WERI-Rb-1 (cell line): ENCODE data around the gene PRM2.

ENCODE experiments used
- DNase-seq: peaks from one replicate; pipeline ENCODE4 v3.0.0-alpha.2; 2020
- H3K27ac ChIP-seq: fragments of 250-450 bp; sonication (Bioruptor Pico); 2 replicates; pipeline ENCODE4 v1.5.1; 2020; ENCODE audit warnings: mild to moderate bottlenecking, moderate library complexity
- H3K27me3 ChIP-seq: fragments of 250-450 bp; sonication (Bioruptor Pico); 2 replicates; pipeline ENCODE4 v1.5.1; 2021; ENCODE audit warnings: mild to moderate bottlenecking, low read depth, moderate library complexity; ENCODE audit not compliant: insufficient read depth, severe bottlenecking
- H3K36me3 ChIP-seq: fragments of 250-450 bp; sonication (Bioruptor Pico); 2 replicates; pipeline ENCODE4 v1.5.1; 2020; ENCODE audit warnings: mild to moderate bottlenecking, moderate library complexity
- H3K4me3 ChIP-seq: 2 replicates; pipeline ENCODE4 v1.5.1; 2011; ENCODE audit warnings: low read depth, mild to moderate bottlenecking, control low read depth, low read length
- H3K9me3 ChIP-seq: fragments of 250-450 bp; sonication (Bioruptor Pico); 2 replicates; pipeline ENCODE4 v1.5.1; 2021; ENCODE audit warnings: mild to moderate bottlenecking, moderate library complexity; ENCODE audit not compliant: severe bottlenecking
- CTCF ChIP-seq: IDR thresholded peaks from 2 replicates; pipeline ENCODE4 v1.5.1; 2011; ENCODE audit warnings: low read depth, mild to moderate bottlenecking, control low read depth, inconsistent platforms, low read length

PRM2 gene

GRCh38 chr16:11238272-11239202 is 37.7 kb downstream of the PRM2 start:
- no peak overlapping the region for H3K27ac ChIP-seq
- H3K27me3 ChIP-seq, result no peaks in the 10 kb centered on the region
- no peak for DNase-seq
- H3K4me3 ChIP-seq, result no peak overlapping the region
- no peak for TF ChIP-seq CTCF
- no peaks in the 10 kb centered on the region for H3K36me3 ChIP-seq
- no peaks in the 10 kb centered on the region for H3K9me3 ChIP-seq

GRCh38 chr16:11236461-11237254 is 39.6 kb downstream of the PRM2 start:
- no peak for TF ChIP-seq CTCF
- no peaks in the 10 kb centered on the region for H3K27me3 ChIP-seq
- no peaks in the 10 kb centered on the region for H3K9me3 ChIP-seq
- H3K4me3 ChIP-seq, result no peak overlapping the region
- H3K36me3 ChIP-seq, result no peaks in the 10 kb centered on the region
- H3K27ac ChIP-seq, result no peak overlapping the region
- DNase-seq, result no peak

GRCh38 chr16:11235703-11235991 is 40.6 kb downstream of the PRM2 start:
- no peak for TF ChIP-seq CTCF
- DNase-seq, result no peak
- no peaks in the 10 kb centered on the region for H3K9me3 ChIP-seq
- no peak overlapping the region for H3K27ac ChIP-seq
- H3K36me3 ChIP-seq, result no peaks in the 10 kb centered on the region
- no peak overlapping the region for H3K4me3 ChIP-seq
- no peaks in the 10 kb centered on the region for H3K27me3 ChIP-seq

GRCh38 chr16:11234884-11235702 is 41.2 kb downstream of the PRM2 start:
- no peak for DNase-seq
- no peak overlapping the region for H3K4me3 ChIP-seq
- H3K36me3 ChIP-seq, result no peaks in the 10 kb centered on the region

More at GRCh38 chr16:11234884-11235702, 41.2 kb downstream of the PRM2 start:
- no peak overlapping the region for H3K27ac ChIP-seq
- TF ChIP-seq CTCF, result no peak
- no peaks in the 10 kb centered on the region for H3K9me3 ChIP-seq
- no peaks in the 10 kb centered on the region for H3K27me3 ChIP-seq
